Superior temporal gyrus (tissue), 1 donor: Measurements from ENCODE around the gene PAF1.

Source experiments
- DNase-seq: peaks from one replicate; pipeline ENCODE4 v3.0.0-alpha.2; 2016; ENCODE audit errors: extremely low spot score

Gene PAF1

GRCh38 chr19:39417463-39418181 lies 26.7 kb upstream of the PAF1 start:
- DNase-seq: no peak

DNA sequence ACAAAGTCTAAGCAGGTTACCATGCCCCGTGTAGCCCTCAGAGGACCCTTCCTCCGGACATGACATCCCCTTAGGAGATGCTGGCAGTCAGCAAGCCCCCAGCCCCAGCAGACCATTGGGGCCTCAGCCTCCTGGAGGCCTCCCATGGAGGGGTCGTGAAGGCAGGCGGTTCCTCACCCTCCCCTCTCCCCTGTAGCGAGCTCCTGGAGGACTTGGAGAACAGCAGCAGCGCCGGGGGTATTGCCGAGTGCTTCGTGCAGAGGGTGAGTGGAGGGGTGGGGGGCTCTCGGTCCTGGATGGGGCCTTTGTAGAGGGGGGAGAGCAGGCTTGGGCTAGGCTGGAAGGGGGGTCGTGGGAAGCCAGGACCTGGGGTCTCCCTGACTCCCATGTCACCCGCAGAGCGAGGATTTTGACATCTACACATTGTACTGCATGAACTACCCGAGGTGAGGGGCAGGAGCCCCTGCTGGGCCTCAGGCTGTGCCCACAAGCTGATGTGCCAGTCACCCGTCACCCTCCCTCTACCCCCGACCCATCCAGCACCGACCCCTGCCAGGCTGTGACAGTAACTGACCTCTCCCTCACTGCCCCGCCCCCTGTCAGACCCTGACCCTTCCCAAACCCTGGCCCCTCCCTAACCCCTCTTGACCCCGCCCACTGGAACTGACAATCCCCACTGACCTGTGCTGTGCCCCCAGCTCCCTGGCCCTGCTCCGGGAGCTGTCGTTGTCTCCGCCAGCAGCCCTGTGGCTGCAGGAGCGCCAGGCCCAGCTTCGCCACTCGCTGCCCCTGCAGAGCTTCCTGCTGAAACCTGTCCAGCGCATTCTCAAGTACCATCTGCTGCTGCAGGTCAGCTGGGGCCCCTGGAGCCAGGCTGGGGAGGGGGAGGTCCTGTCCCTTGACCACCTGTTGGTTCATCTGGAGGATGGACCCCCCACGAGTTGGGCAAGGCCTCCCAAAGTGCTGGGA lies 25.5 kb upstream of the PAF1 start:
- DNase-seq: no peak

DNA sequence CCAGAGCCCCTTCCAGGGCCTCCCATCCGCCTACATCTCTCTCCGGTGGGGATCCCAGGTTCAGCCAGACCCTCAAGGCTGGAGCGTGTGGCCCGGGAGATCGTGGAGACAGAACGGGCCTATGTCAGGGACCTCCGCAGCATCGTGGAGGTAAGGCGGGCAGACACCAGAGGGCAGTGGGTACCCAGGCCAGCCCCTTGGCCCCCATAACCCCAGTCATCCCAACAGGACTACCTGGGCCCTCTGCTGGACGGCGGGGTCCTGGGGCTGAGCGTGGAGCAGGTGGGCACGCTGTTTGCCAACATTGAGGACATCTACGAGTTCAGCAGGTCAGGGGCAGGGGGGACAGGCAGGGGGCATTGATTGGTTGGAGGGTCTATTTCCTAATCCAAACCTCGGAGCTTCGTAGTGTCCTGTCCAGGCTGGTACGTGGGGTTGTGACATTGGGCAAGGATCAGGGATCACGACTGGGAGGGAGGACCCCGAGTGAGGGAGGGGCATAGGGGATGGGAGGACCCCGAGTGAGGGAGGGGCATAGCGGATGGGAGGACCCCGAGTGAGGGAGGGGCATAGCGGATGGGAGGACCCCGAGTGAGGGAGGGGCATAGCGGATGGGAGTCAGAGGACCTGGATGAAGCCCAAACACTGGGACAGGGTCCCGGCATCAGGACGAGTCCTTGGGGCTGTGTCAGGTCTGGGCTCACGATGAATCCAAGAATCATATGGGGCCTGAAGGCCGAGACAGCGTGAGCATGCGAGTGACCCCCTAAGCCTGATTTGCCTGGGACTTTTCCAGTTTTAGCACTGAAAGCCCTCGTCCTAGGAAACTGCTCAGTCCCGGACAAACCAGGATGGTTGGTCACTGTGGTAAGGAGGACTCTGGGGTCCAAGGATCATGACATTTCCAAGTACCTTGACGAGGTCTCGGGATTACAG lies 24.5 kb upstream of the PAF1 start:
- no peak for DNase-seq

DNA sequence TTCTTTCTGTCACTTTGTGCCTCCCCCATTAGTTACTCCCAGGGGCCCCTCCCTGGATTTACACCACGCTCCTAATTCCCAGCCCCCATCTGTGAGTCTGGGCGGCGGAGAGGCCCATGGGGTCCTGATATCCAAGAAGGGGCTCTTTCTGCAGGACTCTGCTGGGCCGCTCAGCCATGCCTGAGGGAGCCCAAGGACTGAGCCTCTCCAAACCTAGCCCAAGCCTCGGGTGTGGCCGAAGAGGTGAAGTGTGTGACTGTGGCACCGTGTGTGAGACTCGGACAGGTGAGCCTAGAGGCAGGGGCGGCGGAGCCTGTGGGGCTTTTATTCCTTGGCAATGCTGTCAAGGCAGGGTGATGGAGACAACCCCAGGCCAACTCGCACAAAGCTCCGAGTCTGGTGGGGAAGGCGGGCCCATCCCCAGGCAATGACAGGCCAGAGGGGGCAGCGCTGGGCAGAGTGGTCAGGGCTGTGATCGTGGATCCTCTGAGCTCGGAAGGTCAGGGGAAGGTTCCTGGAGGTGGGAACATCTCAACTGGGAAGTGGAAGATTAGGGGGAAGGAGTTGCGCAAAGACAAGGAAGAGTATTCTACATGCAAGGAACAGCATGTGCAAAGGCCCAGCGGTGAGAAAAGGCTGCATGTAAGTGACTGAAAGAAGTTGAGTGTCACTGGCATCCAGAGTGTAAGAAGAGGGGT lies 23.2 kb upstream of the PAF1 start:
- no peak for DNase-seq

GRCh38 chr19:39413272-39413910 lies 22.5 kb upstream of the PAF1 start:
- no peak for DNase-seq

GRCh38 chr19:39412867-39413271 lies 22.0 kb upstream of the PAF1 start:
- DNase-seq: no peak

GRCh38 chr19:39412100-39412866 lies 21.4 kb upstream of the PAF1 start, which contains the start of gene PLEKHG2:
TSS of gene PLEKHG2 (plus strand) at chr19:39412669. CDS start at chr19:39414087, 1,418 bp downstream.
- DNase-seq: peak; percentile 99

GRCh38 chr19:39411832-39412099 lies 20.9 kb upstream of the PAF1 start:
- DNase-seq: peak; percentile 95

DNA sequence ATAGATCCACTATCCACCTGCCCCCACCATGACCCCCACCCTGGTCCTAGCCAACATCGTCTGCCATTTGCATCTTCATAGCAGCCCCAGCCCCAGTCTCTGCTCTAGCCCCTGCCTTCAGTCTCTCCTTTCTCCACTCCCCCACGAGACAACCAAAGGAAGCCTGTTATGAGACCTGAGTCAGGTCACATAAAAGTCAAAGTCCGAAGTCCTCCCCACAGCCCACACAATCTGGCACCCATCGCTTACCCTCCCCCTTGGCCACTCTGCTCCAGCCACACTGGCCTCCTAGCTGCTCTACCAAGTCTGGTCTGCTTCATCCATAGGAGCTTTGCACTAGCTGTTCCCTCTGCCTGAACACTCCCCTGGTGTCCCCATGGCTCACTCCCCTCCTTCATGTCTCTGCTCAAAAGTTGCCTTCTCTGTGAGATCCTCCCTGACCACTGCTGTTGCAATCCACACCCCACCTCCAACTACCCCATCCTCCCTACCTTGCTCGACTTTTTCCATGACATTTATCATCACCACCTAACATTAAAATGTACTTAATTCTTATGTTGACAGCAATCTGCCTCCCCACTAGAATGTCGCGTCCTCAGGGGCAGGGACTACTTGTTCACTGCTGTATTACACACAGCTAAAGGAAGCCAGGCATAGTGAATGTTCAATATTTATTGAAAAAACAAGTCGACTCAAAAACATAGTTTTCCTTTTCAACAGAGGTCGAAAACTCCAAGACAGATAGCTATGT lies 20.4 kb upstream of the PAF1 start:
- DNase-seq: no peak

GRCh38 chr19:39410831-39411080 lies 19.9 kb upstream of the PAF1 start:
- no peak for DNase-seq

- DNase-seq: no peak
These were observed 19.3 kb upstream of the PAF1 start for GRCh38 chr19:39410017-39410830.

GRCh38 chr19:39409208-39410016 lies 18.5 kb upstream of the PAF1 start:
- DNase-seq: no peak

GRCh38 chr19:39408392-39409207 lies 17.7 kb upstream of the PAF1 start:
- DNase-seq: no peak

DNA sequence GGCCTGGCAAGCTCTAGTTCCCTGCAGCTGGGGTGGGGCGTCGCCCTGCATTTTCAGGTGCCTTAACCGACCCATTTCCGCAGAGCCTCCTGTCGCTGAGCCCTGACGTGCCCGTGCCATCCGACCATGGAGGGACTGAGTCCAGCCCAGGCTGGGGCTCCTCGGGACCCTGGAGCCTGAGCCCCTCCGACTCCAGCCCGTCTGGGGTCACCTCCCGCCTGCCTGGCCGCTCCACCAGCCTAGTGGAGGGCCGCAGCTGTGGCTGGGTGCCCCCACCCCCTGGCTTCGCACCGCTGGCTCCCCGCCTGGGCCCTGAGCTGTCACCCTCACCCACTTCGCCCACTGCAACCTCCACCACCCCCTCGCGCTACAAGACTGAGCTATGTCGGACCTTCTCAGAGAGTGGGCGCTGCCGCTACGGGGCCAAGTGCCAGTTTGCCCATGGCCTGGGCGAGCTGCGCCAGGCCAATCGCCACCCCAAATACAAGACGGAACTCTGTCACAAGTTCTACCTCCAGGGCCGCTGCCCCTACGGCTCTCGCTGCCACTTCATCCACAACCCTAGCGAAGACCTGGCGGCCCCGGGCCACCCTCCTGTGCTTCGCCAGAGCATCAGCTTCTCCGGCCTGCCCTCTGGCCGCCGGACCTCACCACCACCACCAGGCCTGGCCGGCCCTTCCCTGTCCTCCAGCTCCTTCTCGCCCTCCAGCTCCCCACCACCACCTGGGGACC lies 16.9 kb upstream of the PAF1 start:
- no peak for DNase-seq

DNA sequence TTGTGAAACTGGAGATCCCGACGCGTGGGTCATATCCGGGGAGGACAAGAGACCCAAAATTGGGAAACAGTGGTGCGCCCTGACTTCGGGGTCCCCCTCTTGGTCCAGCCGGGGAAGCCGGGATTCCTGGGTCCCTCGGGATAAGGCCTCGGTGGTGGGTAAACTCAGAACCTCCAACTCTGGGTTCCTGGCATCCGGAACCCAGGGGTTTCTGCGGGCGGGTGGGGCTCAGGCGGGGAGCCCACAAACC lies 16.4 kb upstream of the PAF1 start:
- DNase-seq: no peak

GRCh38 chr19:39406656-39407409 lies 15.9 kb upstream of the PAF1 start, which contains the start of gene ZFP36:
TSS of gene ZFP36 (plus strand) at chr19:39406847. CDS start at chr19:39406905, 58 bp downstream.
- DNase-seq: peak; percentile 57
